Uterus (tissue), 4 donors: ENCODE results near the gene OR51L1. TPM values are rescaled to one million over a fixed set of nuclear protein-coding genes. Genes with fewer than 3 reads are reported as not detected.

ENCODE experiments used
- DNase-seq, 2 donors: peaks; one replicate each; pipeline ENCODE4 v3.0.0-alpha.2; 2019 to 2020
- H3K27ac ChIP-seq, 2 donors: fragments of 200-600 bp; sonication (generic); 1 replicate in 1 of 2; 2 replicates in 1 of 2; pipeline ENCODE4 v1.5.1; 2016 to 2018
- H3K27me3 ChIP-seq, 2 donors: fragments of 200-600 bp; sonication (generic); one replicate each; pipeline ENCODE4 v1.5.1; 2018 to 2019; ENCODE audit warnings: control low read depth in 1 of 2
- H3K36me3 ChIP-seq, 2 donors: fragments of 200-600 bp; sonication (generic); one replicate each; pipeline ENCODE4 v1.5.1; 2019; ENCODE audit warnings: control low read depth in 1 of 2
- H3K4me1 ChIP-seq, 2 donors: fragments of 200-600 bp; sonication (generic); one replicate each; pipeline ENCODE4 v1.5.1; 2018 to 2019; ENCODE audit warnings: control low read depth in 1 of 2
- H3K4me3 ChIP-seq, 2 donors: fragments of 200-600 bp; sonication (generic); 1 replicate in 1 of 2; 2 replicates in 1 of 2; pipeline ENCODE4 v1.5.1; 2018 to 2019; ENCODE audit warnings: mild to moderate bottlenecking in 1 of 2
- H3K9me3 ChIP-seq, 2 donors: fragments of 200-600 bp; sonication (generic); one replicate each; pipeline ENCODE4 v1.5.1; 2019; ENCODE audit warnings: control low read depth in 1 of 2
- POLR2A ChIP-seq, 2 donors: fragments of 450-650 bp; IDR thresholded peaks; one replicate each; pipeline ENCODE4 v1.6.1; 2016; ENCODE audit warnings: antibody characterized with exemption in 2 of 2, mild to moderate bottlenecking in 1 of 2, moderate library complexity in 1 of 2
- intact Hi-C: fragments of 100-400 bp; cut with DNase I; formaldehyde crosslinking; loops from one replicate; pipeline ENCODE4 v1.15.1; 2023; ENCODE audit warnings: low total_unique reads
- total RNA-seq, 4 donors: library from RNA; depleted of rRNA in 3 of 4; stranded (reverse); fragments of >200 nt in 3 of 4; gene quantifications; one replicate each; pipeline versions ENCODE4 v1.1.0 to v1.2.4, GENCODE V29; 2014 to 2023
- TF ChIP-seq, protein P1 (sequence below), 4 experiments: fragments of 200-600 bp in 2 of 4; fragments of 450-650 bp in 2 of 4; sonication (generic) in 2 of 4; IDR thresholded peaks; one replicate each; pipeline ENCODE4 v1.5.1; 2016 to 2019; ENCODE audit warnings: antibody characterized with exemption in 4 of 4, mild to moderate bottlenecking in 2 of 4, moderate library complexity in 1 of 4
- donor health status: DM: yes; HTN: yes; CAD: no.

The OR51L1 gene
- total RNA-seq, 4 donors from 2014 or later: not detected

DNA sequence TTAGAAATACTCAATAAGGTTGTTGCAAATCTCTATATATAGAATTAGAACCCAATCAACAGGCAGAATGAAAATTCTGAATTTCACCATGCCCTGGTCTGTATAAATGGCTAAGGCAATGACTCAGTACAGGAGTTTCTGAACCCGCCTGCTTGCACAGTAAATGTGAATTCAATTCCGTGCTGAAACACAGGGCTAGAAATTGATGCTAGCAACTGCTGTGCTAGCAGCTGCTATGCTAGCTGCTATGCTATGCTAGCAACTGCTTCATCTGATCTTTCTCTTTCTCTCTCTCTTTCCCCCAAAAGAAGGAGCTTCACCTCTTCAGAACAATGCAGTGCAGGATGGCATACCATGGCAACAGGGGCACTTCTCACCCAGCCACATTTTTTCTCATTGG lies 42.0 kb downstream of the OR51L1 start:
- Histone ChIP-seq H3K9me3 (no peaks in the 10 kb centered on the region), H3K4me1 (no peaks in the 10 kb centered on the region), H3K27ac (no peak overlapping the region), H3K27me3 (no peaks in the 10 kb centered on the region), H3K36me3 (no peaks in the 10 kb centered on the region), H3K4me3 (no peak overlapping the region)
- TF ChIP-seq, protein P1, sequence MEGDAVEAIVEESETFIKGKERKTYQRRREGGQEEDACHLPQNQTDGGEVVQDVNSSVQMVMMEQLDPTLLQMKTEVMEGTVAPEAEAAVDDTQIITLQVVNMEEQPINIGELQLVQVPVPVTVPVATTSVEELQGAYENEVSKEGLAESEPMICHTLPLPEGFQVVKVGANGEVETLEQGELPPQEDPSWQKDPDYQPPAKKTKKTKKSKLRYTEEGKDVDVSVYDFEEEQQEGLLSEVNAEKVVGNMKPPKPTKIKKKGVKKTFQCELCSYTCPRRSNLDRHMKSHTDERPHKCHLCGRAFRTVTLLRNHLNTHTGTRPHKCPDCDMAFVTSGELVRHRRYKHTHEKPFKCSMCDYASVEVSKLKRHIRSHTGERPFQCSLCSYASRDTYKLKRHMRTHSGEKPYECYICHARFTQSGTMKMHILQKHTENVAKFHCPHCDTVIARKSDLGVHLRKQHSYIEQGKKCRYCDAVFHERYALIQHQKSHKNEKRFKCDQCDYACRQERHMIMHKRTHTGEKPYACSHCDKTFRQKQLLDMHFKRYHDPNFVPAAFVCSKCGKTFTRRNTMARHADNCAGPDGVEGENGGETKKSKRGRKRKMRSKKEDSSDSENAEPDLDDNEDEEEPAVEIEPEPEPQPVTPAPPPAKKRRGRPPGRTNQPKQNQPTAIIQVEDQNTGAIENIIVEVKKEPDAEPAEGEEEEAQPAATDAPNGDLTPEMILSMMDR (IDR thresholded peaks at IDR 0.05): no peak
- no peak for TF ChIP-seq POLR2A (IDR thresholded peaks at IDR 0.05)
- no peak for DNase-seq
- intact Hi-C loops: no loop called here

DNA sequence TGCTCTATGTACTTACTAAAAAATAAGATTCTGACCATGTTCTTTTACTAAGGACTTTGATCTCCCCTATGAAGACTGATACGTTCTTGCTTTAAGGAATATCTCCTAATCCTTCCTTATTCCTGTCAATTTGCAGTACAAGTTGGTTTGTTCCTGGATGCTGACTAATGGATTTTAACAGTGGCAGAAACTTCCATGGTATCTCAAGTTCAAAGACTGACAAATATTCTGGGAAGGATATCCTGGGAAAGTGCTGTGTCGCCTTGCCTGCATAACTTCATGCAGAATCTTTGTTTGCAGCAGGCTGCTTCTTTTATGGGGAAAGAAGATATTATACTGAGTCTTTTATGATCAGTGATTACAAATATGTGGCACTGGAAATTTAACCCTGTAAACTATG lies 43.3 kb downstream of the OR51L1 start:
- H3K27me3 ChIP-seq: no peaks in the 10 kb centered on the region
- no peak for DNase-seq
- intact Hi-C loops: no loop called here
- H3K36me3 ChIP-seq: no peaks in the 10 kb centered on the region
- no peaks in the 10 kb centered on the region for H3K9me3 ChIP-seq
- no peak overlapping the region for H3K4me3 ChIP-seq
- no peaks in the 10 kb centered on the region for H3K4me1 ChIP-seq
- H3K27ac ChIP-seq: no peak overlapping the region
- TF ChIP-seq, protein P1 (IDR thresholded peaks at IDR 0.05): no peak
- TF ChIP-seq POLR2A (IDR thresholded peaks at IDR 0.05): no peak

DNA sequence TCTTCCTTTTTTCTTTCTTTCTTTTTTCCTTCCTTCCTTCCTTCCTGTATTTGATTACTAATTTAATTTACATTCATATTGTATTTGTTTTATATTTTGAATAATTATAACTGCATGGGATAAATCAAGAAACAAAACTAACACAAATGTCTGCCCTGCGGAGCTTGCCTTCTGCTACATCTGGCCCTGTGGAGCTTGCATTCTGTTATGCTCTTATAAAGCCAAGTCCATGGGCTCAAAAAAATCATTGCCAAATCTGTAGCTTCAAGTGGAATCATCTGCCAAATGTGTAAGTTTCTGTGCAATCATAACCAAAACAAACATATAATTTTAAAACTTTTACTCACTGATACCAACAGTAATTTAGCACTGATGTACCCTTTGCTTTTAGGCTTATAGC lies 43.7 kb downstream of the OR51L1 start:
- Histone ChIP-seq H3K27me3 (no peaks in the 10 kb centered on the region), H3K27ac (no peak overlapping the region), H3K4me1 (no peaks in the 10 kb centered on the region), H3K4me3 (no peak overlapping the region), H3K36me3 (no peaks in the 10 kb centered on the region), H3K9me3 (no peaks in the 10 kb centered on the region)
- intact Hi-C loops: no loop called here
- TF ChIP-seq, protein P1 (IDR thresholded peaks at IDR 0.05): no peak
- no peak for DNase-seq

DNA sequence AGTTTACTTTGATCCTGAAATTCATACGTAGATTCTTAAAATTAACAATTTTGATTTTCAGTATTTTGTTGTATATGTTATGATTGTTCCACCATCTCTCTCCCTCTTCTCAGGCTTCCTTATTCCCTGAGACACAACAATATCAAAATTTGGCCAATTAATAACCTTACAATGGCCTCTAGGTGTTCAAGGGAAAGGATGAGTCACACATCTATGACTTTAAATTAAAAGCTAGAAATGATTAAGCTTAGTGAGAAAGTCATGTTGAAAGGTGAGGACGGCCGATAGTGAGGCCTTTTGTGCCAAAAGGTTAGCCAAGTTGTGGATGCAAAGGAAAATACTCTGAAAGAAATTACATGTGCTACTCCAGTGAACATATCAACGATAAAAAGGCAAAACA lies 46.2 kb downstream of the OR51L1 start:
- Histone ChIP-seq H3K27me3 (no peaks in the 10 kb centered on the region), H3K4me3 (no peak overlapping the region), H3K9me3 (no peaks in the 10 kb centered on the region), H3K27ac (no peak overlapping the region), H3K4me1 (no peaks in the 10 kb centered on the region), H3K36me3 (no peaks in the 10 kb centered on the region)
- TF ChIP-seq, protein P1 (IDR thresholded peaks at IDR 0.05): no peak
- TF ChIP-seq POLR2A (IDR thresholded peaks at IDR 0.05): no peak
- no peak for DNase-seq
- intact Hi-C loops: no loop called here

DNA sequence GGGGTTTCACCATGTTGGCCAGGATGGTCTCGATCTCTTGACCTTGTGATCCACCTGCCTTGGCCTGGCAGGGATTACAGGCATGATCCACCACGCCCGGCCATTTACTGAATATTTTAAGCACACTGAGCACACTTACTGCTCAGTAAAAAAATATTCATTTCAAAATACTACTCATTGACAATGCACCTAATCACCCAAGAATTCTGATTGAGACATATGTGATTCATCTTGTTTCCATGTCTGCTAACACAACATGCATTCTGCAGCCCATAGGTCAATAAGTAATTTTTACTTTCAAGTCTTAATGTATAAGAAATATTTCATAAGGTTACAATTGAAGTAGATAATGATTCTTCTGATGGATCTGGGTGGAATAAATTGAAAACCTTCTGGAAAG lies 47.4 kb downstream of the OR51L1 start:
- Histone ChIP-seq H3K9me3 (no peaks in the 10 kb centered on the region), H3K4me3 (no peak overlapping the region), H3K36me3 (no peaks in the 10 kb centered on the region), H3K4me1 (no peaks in the 10 kb centered on the region), H3K27ac (no peak overlapping the region), H3K27me3 (no peaks in the 10 kb centered on the region)
- no peak for DNase-seq
- intact Hi-C loops: no loop called here
- TF ChIP-seq, protein P1 (IDR thresholded peaks at IDR 0.05): no peak
